Measurements from ENCODE around the gene TEF. TPM values are rescaled to one million over a fixed set of nuclear protein-coding genes. Genes with fewer than 3 reads are reported as not detected.

Gene TEF
- polyA plus RNA-seq, 4 donors: 6.1 to 11.8 (median 9.4) TPM

DNA sequence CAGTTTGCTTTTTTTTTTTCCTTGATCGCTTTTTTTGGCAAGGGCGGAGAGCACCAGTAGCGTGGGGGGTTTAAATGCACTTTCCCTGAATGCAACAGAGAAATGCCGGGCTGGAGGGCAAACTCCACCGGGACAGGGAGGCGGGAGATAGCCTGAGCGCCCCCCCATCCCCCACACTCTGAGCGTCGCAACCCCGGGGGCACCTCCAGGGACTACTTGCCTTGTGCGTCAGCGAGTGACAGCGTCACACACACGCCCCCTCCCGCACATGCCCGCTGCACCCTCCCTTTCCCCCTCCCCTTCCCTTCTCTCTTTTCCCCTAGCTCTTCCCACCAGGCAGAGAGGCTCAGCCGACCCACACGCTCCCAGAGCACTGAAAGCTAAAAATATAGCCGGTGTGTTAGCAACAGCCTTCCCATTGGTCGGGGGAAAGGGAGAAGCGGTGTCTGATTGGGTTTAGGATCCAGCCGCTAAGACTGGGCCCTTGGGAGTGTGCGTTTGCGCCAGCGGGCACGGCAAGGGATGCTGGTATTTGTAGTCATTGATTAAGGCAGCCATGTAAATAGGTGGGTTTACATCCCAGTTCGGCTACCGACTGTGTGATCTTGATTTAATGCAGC lies 66.6 kb downstream of the TEF start:
- Histone ChIP-seq H3K4me3 (ENCODE audit: low read depth in 1 of 3, low read length in 3 of 3) (peak overlapping the region; percentile 68 to 97 (median 90)), H3K9me3 (ENCODE audit: control insufficient read depth in 2 of 2, insufficient read depth in 1 of 2, low read depth in 1 of 2, low read length in 1 of 2) (no peaks in the 10 kb centered on the region), H3K4me1 (ENCODE audit: control insufficient read depth in 3 of 3, insufficient read depth in 2 of 3, low read depth in 1 of 3, low read length in 2 of 3) (peaks cover 0 to 13% (median 0%) of the 10 kb centered on the region in 3 donors), H3K27me3 (ENCODE audit: control insufficient read depth in 3 of 3, insufficient read depth in 3 of 3, low read length in 3 of 3) (no peaks in the 10 kb centered on the region), H3K27ac (ENCODE audit: low read depth in 1 of 3, low read length in 2 of 3) (peak overlapping the region; percentile 91 to 100 (median 95)), H3K36me3 (ENCODE audit: control insufficient read depth in 3 of 3, insufficient read depth in 2 of 3, low read depth in 1 of 3, low read length in 3 of 3) (peaks cover 0 to 8% (median 0%) of the 10 kb centered on the region in 3 donors)
- 0% methylated on average over 26 to 28 of the region's 28 CpGs for WGBS, 3 donors
- FAIRE-seq: peak; percentile 92
- peak; percentile 99 to 100 for DNase-seq

Other genes starting within 250 kb of the TEF start
- gene L3MBTL2, start 176.6 kb upstream of the TEF start, polyA plus RNA-seq: 10 to 100 TPM; 10.1 to 16.2 (median 13.4) TPM
- 1 to 10 TPM in 2 of 4 donors, under 1 TPM in 1, not detected in 1; 0.54 to 2.3 (median 1.4) TPM for gene CHADL, start 141.0 kb upstream of the TEF start, polyA plus RNA-seq
- gene RANGAP1, start 95.8 kb upstream of the TEF start, polyA plus RNA-seq: 10 to 100 TPM; 27.5 to 62.3 (median 34.0) TPM
- 10 to 100 TPM; 14.6 to 53.5 (median 33.4) TPM for gene ZC3H7B, start 80.4 kb upstream of the TEF start, polyA plus RNA-seq
- gene TOB2, start 64.9 kb downstream of the TEF start, polyA plus RNA-seq: 10 to 100 TPM; 15.1 to 63.9 (median 26.5) TPM
- 10 to 100 TPM; 39.6 to 62.7 (median 55.3) TPM for gene PHF5A, start 86.8 kb downstream of the TEF start, polyA plus RNA-seq
- gene ACO2, start 87.2 kb downstream of the TEF start, polyA plus RNA-seq: 100 to 1,000 TPM; 126 to 294 (median 217) TPM
- gene POLR3H, start 162.5 kb downstream of the TEF start, polyA plus RNA-seq: 10 to 100 TPM in 2 of 4 donors, 1 to 10 TPM in 2; 2.7 to 18.2 (median 9.5) TPM
- 1 to 10 TPM in 2 of 4 donors, under 1 TPM in 2; 0.45 to 2.7 (median 1.3) TPM for gene CSDC2, start 179.1 kb downstream of the TEF start, polyA plus RNA-seq
- gene PMM1, start 207.9 kb downstream of the TEF start, polyA plus RNA-seq: 100 to 1,000 TPM in 2 of 4 donors, 10 to 100 TPM in 2; 45.5 to 125 (median 90.4) TPM
- gene DESI1, start 239.1 kb downstream of the TEF start, polyA plus RNA-seq: 10 to 100 TPM; 16.5 to 33.4 (median 21.4) TPM
- gene XRCC6, start 239.4 kb downstream of the TEF start, polyA plus RNA-seq: 100 to 1,000 TPM; 138 to 248 (median 166) TPM